ENCODE data around the gene XKRX. TPM values are rescaled to one million over a fixed set of nuclear protein-coding genes. Genes with fewer than 3 reads are reported as not detected.

XKRX gene
- 0.22 and 4.2 TPM in 2 replicates for total RNA-seq

GRCh38 chrX:100928660-100929613 is at the start of gene XKRX:
XKRX (minus strand) TSS chrX:100928917; CDS start chrX:100928304, 613 bp downstream.

DNA sequence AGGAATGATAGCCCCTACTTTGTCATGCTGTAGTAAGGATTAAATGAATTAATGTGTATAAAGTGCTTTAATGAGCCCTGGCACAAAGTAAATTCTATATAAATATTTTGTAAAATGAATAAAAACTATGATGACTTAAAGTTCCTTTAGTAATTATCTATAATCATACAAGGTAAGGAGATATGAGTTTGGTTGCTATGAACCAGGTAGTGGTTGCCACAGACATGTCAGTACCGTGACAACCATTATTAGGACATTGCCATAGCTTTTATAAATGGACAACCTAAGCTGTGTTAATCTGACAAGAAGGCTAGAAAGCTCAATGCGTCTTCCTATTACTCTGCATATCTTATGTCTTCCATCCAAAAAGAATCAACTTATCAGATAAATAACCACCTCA is 40.7 kb upstream of the XKRX start, which contains the start of gene ARL13A:
Gene ARL13A (plus strand): TSS at position 301 of the 400 bp plus-strand sequence. CDS start 3,982 bp downstream, outside the sequence.

GRCh38 chrX:100874325-100874724 is 54.4 kb downstream of the XKRX start, which contains the start of gene NOX1:
NOX1 (minus strand) TSS chrX:100874359; CDS start chrX:100874139, 220 bp downstream.

Other genes with a start within 250 kb of the XKRX start
- 3.7 and 4.0 TPM in 2 replicates for gene SYTL4, start 196.8 kb downstream of the XKRX start, total RNA-seq
- 16.0 and 33.2 TPM in 2 replicates for gene CSTF2, start 108.5 kb downstream of the XKRX start, total RNA-seq
- gene NOX1, start 54.6 kb downstream of the XKRX start, total RNA-seq = 0.22 TPM in 1 of 2 replicates, not detected in the other
- not detected in 2 replicates for gene ARL13A, start 40.8 kb upstream of the XKRX start, total RNA-seq
- gene TRMT2B, start 123.2 kb upstream of the XKRX start, total RNA-seq = 9.4 and 24.3 TPM in 2 replicates
- gene TMEM35A, start 150.0 kb upstream of the XKRX start, total RNA-seq = 0.66 and 15.2 TPM in 2 replicates
- gene CENPI, start 169.3 kb upstream of the XKRX start, total RNA-seq = 4.4 and 50.1 TPM in 2 replicates